GM08714 (cell line): ENCODE results near the gene CAD.

ENCODE experiments used
- H3K4me3 ChIP-seq: fragments of 200-500 bp; sonication (Bioruptor generic); 2 replicates; pipeline ENCODE4 v1.5.1; 2014; ENCODE audit warnings: mild to moderate bottlenecking, low read length, inconsistent platforms
- ZNF274 ChIP-seq: IDR thresholded peaks from 2 replicates; pipeline ENCODE4 v1.6.1; 2012; ENCODE audit warnings: mild to moderate bottlenecking, low read depth, low read length

The CAD gene

DNA sequence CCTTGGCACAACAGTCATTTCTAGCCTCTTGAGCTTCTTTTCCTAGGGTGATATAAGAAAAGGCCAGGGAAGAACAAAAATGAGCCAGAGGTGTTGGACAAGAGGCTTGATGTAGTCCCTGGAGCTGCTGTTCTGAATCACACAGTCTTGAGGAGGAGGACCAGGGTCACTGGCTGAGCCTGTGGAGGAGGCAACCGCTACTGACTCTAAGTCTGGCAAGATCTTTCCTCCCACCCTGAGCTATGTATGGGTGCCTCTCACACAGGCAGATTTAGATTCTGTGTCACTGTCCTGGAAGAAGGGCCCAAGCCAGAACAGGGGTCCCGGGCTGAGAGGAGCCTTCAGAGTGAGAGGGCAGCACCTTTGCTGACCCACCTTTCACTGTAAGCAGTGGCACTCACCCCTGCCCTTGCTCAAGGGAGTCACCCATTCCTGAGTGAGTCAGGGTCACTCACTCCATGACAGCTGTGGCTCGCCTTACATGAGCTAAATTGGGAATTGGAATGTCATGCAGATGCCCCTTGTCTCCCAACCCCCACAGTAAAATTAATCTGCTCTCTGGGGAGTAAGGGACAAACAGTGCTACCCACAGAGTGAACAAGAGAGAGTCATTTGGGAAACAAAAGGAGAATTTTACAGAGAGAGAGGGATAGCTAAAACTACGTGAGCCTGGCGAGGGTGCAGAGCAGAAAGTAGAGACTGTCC lies 64.8 kb downstream of the CAD start, which contains the start of gene TRIM54:
TRIM54 (plus strand) TSS at position 575 of the 705 bp plus-strand sequence. CDS start 303 bp downstream, outside the sequence.
- TF ChIP-seq ZNF274: no peak
- H3K4me3 ChIP-seq: no peak within 1 kb of the TSS

DNA sequence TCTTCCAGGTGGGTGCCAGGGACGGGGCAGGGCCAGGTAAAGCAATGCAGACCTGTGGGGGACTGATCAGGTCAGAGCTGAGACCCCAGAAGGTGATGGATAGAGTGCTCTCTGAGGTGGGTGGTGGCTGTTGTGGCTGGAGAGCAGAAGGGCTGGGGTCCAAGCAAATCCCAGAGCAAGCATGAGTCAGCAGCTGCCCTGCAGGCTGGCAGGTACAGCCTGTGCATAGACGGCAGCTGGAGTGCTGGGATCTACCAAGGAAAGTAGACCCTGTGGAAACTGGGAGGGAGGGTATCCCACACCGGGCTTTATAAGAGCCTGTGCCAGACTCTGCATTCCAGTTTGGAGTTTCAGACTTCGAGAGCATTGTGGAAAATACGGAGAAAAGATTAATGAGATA lies 65.7 kb downstream of the CAD start:
- TF ChIP-seq ZNF274: no peak
- H3K4me3 ChIP-seq: no peak overlapping the region

DNA sequence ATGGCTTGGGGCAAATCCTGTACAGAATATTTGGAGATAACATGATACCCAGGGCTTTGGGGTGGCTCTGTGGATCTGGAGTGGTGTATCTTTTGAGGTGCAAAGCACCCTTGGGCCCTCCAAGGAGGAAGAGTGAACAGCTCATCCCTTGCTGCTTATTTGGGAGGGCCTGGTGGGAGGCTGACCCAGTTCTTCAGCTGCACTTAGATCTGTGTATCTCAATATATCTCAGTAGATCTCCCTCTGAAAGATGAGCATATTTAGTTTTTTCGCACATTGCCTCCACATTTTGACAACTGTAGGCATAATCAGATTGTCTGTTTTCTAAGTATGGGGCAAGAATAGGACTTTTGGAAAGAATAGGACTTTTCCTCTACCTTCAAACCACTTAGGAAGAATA lies 67.8 kb downstream of the CAD start:
- TF ChIP-seq ZNF274: no peak
- no peak overlapping the region for H3K4me3 ChIP-seq

DNA sequence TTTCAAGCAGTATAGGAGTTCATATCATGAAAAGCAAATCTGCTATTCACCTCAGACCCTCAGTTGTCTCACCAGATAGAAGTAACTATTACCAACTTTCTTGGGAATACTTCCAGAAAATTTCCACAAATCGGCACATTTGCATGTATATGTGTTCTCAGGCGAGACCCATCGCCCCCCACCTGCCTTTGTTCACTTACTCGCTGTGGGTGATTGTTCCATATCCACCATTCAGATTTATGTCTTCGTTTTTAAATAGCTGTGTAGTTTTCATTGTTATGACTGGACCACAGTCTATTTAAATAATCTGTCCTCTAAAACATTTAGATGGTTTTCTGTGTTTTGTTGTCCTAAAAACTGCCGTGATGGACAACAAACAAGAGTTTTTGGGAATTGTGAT lies 68.3 kb downstream of the CAD start:
- H3K4me3 ChIP-seq: no peak overlapping the region
- no peak for TF ChIP-seq ZNF274

DNA sequence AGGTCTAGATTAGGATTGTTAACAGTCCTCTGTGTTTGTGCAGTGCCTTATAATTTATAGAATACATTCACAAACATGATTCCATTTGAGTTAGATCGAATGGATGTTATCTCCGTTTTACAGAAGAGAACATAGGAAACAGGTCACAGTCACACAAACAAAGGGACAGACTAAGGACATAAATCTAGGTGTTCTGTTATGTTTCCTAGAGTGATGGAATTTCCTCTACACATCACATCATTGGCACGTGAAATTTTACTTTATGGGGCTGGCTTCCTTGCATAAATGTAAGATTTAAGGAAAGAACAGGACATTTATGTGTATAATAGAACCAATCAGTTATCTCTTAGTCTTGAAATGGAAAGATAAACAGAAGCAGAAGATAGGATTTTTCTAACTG lies 71.4 kb downstream of the CAD start:
- TF ChIP-seq ZNF274: no peak

DNA sequence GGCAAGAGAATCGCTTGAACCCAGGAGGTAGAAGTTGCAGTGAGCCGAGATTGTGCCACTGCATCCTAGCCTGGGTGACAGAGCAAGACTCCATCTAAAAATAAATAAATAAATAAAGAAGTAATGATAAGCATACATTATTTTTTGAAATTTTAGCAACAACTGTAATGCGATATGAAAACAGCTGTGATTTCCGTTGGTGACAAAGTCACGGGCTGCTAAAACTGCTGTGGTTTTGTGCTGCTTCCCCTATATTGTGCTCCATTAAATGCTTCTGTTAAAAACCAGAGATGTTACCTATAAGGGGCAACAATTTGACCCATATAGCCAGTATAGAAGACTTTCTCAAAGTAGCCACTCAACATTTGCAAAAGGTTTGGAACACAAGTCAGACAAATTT lies 73.4 kb downstream of the CAD start:
- no peak for TF ChIP-seq ZNF274
- no peak overlapping the region for H3K4me3 ChIP-seq

More for the DNA sequence above, 71.4 kb downstream of the CAD start:
- H3K4me3 ChIP-seq: no peak overlapping the region

DNA sequence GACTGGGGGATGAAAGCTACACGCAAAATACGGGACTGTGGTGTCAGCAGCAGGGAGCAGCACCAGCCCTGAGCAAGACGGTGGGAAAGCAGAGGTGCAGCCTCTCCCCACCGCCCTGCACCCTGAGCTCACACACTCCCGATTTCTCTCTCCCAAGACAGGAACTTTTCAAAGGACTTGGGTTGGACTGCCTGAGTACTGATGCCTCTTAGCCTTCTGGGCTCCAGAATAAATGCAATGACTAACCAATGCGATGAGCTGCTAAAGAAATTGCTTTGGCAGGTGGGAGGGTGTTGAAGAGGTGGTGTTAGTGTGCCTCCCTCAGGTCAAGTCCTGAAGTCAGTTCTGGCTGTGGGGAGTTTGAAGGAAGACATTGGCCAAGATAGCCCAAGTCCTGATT lies 74.7 kb downstream of the CAD start:
- TF ChIP-seq ZNF274: no peak
- no peak overlapping the region for H3K4me3 ChIP-seq
